GM21576 (cell line): ENCODE data around the gene SBSN.

Experiments used
- ATAC-seq: cut with Tn5 transposase; IDR thresholded peaks from one replicate; pipeline ENCODE4 v1.9.1; 2021; ENCODE audit warnings: mild to moderate bottlenecking, moderate library complexity; ENCODE audit not compliant: unreplicated experiment

SBSN gene

DNA sequence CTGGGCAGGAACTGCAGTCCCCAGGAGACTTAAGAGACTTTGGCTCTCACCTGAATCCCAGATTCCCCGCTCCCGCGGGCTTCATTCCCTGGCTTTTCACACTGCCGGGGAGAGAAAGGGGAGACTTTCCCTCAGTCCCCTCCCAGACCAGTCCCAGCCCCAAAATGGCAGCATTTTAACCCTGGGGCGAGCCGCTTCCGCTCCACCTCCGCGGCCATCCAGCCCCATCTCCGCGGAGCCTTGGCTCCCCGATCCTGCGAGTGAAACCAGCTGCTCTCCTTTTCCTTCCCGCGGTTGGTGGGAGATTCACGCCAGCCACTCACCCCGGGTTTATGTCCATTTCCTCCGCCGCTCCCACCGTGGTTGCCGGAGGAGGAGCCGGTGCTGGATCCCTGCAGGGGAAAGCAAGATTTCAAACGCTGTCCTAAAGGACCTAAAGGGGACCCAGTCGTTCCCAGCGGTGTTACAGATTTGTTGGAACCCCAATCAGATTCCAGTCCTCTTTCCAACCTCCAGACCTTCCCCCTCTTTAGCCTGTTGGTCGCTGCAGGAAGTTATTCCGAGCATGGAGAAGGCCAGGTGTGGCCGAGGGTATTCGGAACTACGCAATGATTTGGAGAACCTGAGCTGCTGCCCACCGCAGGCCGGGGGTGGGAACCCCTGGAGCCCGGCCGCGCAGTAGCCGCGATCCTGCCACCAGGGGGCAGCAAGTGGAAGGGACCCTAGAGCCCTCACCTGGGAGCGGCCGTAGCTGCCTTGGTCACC lies 18.1 kb downstream of the SBSN start:
- ATAC-seq, result no peak

- no peak for ATAC-seq
These were observed 19.0 kb downstream of the SBSN start for GRCh38 chr19:35509018-35509652.

DNA sequence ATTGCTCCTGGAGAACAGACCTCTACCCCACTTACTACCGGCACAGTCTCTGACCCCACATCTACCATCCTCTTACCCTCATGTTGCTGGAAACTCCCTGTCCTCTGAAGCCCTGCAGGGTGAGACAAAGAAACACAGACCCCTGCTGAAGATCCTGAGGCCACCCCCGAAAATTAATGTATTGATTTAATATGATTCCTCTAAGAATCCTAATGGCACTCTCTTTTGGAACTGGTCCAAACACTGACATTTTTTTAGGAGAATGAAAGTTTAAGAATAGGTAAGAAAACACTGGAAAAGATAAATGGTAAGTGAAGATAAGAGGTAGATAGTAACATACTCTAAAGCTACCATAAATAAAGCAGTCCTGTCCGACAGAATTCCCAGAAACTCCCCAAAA lies 20.0 kb downstream of the SBSN start:
- no peak for ATAC-seq

DNA sequence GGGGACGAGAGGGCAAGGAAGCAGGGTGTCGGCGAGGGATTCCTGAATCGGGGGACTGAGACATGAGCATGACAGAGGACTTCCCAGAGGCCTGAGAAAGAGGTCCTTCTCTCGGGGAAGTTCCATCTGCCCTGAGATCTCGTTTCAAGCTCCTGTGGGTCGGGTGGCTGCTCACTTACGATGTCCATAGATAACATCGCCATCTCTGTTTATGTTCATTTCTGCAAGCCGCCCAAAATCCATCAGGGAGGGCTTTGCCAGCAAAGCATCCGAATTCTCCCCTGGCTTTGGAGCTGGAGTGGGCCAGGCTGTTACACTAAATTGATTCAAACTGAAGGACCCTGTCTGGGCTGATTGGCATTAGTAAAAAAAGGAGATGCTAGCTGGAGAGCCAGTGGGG lies 20.6 kb downstream of the SBSN start:
- ATAC-seq, result no peak

- ATAC-seq, result no peak
These were observed 22.1 kb downstream of the SBSN start for GRCh38 chr19:35506011-35506410.

GRCh38 chr19:35502751-35503150 lies 25.4 kb downstream of the SBSN start:
- no peak for ATAC-seq

- ATAC-seq, result no peak
These were observed 26.4 kb downstream of the SBSN start for GRCh38 chr19:35501684-35502083.

- no peak for ATAC-seq
These were observed 27.5 kb downstream of the SBSN start for GRCh38 chr19:35500611-35501010.

GRCh38 chr19:35498984-35499527 lies 29.1 kb downstream of the SBSN start:
- no peak for ATAC-seq

DNA sequence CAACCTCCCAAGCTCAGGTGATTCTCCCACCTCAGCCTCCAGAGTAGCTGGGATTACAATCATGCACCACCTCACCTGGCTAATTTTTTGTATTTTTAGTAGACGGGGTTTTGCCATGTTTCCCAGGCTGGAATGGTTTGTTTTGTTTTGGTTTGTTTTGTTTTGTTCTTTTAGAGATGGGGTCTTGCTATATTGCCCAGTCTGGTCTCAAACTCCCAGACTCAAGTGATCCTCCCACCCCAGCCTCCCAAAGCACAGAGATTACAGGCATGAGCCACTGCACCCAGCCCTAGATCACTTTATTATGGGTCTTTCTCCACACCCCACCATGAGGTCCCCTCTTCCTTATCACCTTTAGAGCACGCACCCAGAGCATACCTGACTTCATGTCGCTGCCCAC lies 29.9 kb downstream of the SBSN start:
- ATAC-seq, result no peak

DNA sequence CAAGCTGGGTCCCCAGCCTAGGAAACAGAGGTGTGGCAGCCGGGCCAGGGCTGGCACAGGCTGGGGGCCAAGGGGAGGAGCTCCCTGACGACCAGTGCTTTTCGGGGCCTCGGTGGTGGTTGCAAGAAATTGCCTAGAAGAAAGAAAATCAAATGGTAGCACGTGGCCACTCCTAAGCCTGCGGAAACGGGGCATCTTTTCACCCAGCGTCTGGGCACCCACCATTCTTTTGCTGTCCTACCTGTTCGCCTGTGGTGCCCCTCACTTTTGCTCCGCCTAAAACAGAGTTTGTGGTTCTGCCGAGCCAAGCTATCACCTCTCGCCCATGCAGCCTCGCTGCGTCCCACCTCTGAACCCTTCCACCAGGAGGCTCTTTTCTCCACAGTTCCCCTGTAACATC lies 30.7 kb downstream of the SBSN start:
- no peak for ATAC-seq

GRCh38 chr19:35495107-35496064 lies 32.7 kb downstream of the SBSN start:
- ATAC-seq, result no peak

DNA sequence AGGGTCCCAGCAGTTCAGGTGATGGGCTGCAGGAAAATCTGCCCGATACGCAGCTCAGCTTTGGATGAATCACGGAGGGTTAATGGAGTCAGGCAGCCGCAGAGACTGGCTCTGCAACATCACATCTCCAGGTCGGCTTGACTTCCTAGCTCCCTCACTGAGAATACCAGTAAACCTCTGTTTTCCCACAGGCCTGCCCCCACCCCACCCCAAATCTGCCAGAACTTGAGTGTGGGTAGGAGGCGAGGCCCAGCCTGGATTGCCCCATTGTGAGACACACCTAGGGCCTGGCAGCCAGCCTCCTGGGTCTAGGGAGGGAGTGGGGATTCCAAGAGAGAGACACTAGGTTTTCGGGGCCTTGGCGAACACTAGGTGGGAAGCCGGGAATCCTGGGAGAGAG lies 34.1 kb downstream of the SBSN start:
- ATAC-seq, result no peak

DNA sequence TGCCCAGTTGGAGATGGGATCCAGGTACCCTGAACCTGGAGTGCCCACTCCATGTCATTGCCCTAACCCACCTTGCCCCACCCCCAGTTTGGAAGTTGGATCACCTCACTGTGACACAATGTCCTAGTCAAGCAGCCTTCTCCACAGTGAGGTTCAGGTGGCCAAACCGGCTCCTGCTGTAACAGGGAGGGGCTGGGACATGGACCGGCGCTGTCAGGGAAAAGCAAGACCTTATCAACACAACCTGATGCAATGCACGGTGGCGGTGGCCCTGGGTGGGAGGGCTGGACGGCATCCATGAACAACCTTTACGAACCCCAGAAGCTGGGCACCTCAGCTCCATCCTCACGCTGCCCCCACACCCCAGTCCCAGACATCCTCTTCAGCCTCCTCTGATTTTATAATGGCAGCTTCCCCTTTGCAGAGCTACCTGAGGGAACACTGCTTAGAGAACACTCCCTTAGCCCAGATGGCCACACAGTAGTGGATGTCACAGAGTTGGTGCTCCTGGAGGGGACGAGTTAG lies 36.2 kb downstream of the SBSN start:
- no peak for ATAC-seq

DNA sequence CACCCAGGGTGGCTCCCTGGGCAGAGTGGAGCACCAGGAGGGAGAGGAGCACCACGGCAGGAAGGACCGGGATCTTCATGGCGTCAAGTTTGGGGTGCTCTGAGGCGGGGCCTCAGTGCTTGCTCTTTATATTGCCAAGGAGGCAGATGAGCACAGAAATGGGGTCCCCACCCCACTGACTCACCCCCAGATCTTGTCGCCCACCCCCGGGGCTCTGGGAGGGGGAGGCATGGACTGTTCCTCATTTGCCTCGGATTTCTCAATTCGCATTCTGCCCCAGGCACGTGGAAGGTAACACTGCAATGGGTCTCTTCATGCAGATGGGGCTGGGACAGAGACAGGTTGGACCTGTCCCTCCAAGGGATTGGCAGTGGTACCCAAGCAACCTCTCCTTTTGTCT lies 37.7 kb downstream of the SBSN start, which contains the start of gene KRTDAP:
Gene KRTDAP, minus strand, starts transcription at position 101 of the 400 bp plus-strand sequence. Its CDS starts 22 bp downstream, at position 79.
- no peak for ATAC-seq

DNA sequence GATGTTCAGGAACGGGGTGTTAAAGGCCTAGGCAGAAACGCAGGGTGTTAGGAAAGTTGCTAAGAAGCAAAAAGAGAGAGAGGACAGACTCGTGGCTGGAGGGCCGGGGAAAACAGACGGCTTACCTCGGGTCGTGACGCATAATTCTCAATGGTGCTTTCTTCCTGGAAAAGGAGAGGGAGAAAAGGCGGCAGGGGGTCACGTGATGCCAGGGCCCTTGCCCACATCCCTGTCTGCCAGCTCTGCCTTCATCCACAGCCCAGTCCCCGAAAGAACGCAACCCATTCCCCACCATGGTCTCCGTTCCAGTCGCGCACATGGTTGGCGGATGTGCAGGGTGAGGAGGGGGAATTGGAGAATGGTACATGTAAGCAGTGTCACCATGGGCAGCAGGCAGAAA lies 39.4 kb downstream of the SBSN start:
- no peak for ATAC-seq

GRCh38 chr19:35487656-35488182 lies 40.4 kb downstream of the SBSN start:
- no peak for ATAC-seq

- no peak for ATAC-seq
These were observed 41.8 kb downstream of the SBSN start for GRCh38 chr19:35486268-35486708.

DNA sequence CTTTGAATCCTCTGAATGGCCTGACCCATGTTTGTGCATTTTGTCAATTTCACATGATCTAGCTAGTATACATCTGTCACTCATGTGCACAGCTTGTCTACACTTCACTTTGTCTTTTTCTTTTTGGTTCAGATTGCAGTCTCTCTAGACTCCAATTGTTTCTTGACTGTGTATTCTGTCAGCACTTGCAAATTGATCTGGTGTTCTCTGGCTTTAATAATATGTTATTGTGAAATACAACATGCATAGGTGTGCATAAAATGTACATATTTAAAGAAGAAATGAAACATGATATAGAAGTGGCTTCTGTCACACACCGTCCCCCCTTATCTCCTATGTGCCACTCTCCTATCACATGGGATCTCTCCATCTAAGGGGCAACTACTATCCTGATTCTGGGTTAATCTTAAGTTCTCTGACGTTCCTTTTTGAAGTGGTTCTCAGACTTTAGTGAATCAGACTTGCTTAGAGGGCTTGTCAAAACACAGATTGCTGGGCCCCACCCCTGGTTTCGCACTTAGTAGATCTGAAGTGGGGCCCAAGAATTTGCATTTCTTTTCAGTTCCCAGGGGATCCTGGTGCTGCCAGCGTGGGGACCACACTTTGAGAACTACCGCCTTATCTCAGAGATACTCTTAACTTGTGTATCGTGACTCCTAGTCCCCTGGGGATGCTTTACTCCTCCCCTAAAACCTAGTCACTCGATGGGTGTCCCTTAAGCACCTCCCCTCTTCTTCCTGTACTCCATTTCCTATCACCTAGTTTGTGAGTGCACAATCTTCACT lies 43.7 kb downstream of the SBSN start:
- ATAC-seq, result peak; percentile 77

DNA sequence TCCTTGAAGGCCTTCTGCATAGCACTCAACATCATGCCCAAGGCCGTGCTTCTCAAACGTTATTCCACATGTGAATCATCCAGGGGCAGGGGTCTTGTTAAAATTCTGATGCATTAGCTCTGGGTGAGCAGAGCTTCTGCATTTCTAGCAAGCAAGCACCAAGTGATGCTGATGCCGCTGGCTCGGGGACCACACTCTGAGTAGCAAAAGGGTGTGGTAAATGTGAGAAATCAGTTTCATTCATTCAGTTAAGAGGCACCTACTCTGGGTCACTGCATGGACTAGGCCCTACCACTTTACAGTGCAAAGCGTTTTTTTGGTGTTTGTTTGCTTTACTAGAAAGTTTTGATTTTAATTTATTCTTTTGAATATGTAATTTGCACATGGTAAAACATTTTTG lies 45.0 kb downstream of the SBSN start:
- no peak for ATAC-seq
